ENCODE results near the gene SPOP.
A peak's percentile ranks its signal among the peaks of the same experiment; 100 is the strongest.
"Not testable (repeated sequence)": the region's sequence is repeated elsewhere in the genome, so short reads cannot be mapped to it uniquely, and the experiment has no call there.

The SPOP gene

GRCh38 chr17:49677933-49678847, at the start of gene SPOP:
Gene SPOP, minus strand, starts transcription at chr17:49678097. Its CDS starts 55,287 bp downstream, at chr17:49622810.
- peak; percentile 98 to 99 for DNase-seq (ENCODE audit: low read depth in 2 of 2)

- DNase-seq (ENCODE audit: low read depth in 2 of 2), result no peak
These were observed 49.5 kb upstream of the SPOP start for GRCh38 chr17:49727380-49727779.

DNA sequence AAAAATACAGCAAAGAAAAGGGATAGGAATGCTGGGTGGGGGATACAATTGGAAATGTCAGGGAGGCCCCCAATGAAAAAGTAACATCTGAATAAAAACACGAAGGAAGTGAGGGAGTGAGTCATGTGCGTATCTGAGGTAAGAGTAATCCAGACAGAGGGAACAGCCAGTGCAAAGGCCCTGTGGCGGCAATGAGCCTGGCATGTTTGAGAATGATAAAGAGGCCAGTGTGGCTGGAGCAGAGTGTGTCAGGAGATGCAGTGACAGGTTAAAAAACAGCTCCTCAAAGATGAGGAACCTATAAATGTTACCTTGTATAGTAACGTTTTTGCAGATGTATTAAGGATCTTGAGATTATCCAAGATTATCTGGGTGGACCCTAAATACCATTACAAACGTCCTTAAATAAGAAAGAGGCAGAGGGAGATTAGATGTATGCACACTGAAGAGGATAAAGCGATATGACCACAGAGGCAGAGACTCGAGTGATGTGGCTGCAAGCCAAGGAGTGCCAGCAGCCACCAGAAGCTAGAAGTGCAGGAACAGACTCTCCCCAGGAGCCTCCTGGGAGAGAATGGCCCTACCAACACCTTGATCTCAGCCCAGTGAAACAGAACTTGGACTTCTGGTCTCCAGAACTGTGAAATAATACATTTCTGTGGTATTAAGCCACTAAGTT, 47.7 kb upstream of the SPOP start:
- DNase-seq (ENCODE audit: low read depth in 2 of 2), result no peak

GRCh38 chr17:49724552-49724951, 46.7 kb upstream of the SPOP start:
- not testable (repeated sequence) for DNase-seq (ENCODE audit: low read depth in 2 of 2)

DNA sequence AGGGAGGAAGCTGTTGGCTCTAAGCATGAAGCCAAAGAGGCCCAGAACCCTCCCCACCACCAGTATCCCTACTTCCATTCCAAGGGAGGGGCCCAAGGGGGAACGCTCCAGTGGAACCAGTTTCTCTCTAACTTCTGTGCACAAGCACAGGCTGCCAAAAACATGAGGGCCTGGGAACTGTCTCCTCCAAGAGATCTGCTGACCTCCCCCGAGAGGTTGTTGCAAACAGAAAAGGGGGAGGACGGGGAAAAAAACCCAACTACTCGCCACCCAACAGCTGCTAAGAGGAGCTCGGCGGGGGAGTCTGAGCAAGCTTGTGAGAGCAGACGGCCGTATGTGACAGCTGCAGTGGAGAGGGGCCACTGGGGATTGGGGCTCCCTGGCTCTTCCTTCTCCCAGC, 45.5 kb upstream of the SPOP start:
- no peak for DNase-seq (ENCODE audit: low read depth in 2 of 2)

DNA sequence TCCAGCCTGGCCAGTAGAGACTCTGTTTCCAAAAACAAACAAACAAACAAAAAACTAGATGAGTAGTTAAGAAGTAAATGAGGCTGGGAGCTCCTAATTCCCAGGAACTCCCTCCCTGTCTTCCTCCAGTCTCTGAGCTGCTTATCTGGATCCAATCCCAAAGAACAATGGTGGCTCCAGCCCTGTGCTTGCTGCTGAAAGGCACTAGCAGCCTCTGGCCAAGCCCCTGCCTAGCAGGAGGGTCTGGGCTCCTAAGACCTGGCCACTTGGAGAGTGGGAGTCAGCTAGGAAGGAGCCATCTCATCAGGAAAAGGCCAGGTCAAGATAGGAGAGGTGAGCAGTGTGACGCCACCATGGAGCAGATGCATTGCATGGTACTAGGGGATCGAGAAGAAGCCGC, 44.2 kb upstream of the SPOP start:
- no peak for DNase-seq (ENCODE audit: low read depth in 2 of 2)

DNA sequence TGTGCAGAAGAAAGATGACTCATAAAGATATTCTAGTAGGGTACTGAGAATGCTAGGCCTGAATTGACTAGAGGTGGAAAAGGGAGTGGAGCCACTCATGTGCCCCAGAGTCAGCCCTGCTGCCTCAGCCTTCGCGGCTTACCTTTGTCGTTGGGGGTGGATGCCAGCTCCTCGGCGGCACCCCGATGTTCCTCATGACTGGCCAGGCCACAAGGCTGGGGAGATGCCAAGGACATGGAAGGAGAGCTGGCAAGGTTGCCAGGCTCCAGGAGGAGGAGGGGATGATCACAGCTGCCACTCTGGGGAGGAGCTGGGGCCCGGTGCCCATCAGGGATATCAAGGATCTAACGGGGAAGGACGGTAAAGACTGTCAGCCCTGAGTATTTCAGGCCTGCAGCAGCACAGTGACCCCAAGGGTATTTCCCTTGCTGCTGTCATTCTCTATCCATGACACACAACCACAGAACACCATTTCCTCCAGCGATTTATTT, 39.5 kb upstream of the SPOP start:
- DNase-seq (ENCODE audit: low read depth in 2 of 2), result no peak

- no peak for DNase-seq (ENCODE audit: low read depth in 2 of 2)
These were observed 38.9 kb upstream of the SPOP start for GRCh38 chr17:49716668-49717364.

- DNase-seq (ENCODE audit: low read depth in 2 of 2), result peak in 1 of 2 donors; percentile 43
These were observed 37.9 kb upstream of the SPOP start for GRCh38 chr17:49715717-49716279.

DNA sequence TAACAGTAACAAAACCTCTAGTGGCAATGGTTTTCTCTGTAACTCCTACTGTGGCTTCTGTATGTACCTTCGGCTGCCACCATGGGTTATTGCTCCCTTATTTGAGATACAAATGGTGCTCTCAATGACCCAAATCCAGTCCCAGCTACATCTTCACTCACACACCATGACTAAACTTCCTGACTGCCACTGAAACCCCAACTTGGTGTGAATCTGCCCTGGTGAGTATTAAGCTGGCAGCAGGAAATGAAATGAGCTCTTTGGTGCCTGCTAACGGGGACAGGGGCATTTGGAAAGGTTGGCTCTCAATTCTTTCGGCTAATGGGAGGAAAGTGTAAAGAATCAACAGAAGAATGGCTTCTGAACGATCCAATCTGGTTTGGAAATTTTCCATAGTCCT, 37.3 kb upstream of the SPOP start:
- DNase-seq (ENCODE audit: low read depth in 2 of 2), result no peak

DNA sequence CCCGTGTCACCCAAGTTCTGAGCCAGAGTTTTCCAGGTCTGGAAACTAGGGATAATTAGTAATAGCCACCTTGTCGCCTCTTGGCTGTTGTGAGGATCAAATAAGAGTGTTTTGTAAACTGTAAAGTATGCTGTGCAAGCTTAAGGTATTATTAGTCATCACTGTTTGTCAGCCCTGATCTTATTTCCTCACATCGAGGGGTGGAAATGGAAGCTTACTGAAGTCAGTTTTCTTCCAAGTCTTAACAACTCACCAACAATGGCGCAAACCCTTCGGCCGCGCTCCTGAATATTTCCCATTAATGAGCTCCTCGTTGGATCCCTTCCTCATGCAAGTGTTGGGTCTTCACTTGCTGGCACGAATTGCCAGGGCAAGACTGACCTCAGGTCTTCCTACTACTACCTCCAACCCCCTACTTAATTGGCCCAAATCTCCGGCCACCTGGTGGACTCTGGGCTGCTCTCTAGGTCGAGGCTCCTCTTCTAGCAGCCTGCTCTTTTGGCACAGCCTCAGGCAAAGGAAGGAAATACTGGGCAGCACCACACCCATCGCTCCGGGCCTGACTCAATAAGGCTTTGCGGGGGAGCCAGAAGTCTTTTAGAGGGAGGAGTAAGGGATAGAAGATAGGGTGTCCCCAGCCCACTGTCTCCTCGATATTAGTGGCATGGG, 30.8 kb upstream of the SPOP start:
- no peak for DNase-seq (ENCODE audit: low read depth in 2 of 2)

DNA sequence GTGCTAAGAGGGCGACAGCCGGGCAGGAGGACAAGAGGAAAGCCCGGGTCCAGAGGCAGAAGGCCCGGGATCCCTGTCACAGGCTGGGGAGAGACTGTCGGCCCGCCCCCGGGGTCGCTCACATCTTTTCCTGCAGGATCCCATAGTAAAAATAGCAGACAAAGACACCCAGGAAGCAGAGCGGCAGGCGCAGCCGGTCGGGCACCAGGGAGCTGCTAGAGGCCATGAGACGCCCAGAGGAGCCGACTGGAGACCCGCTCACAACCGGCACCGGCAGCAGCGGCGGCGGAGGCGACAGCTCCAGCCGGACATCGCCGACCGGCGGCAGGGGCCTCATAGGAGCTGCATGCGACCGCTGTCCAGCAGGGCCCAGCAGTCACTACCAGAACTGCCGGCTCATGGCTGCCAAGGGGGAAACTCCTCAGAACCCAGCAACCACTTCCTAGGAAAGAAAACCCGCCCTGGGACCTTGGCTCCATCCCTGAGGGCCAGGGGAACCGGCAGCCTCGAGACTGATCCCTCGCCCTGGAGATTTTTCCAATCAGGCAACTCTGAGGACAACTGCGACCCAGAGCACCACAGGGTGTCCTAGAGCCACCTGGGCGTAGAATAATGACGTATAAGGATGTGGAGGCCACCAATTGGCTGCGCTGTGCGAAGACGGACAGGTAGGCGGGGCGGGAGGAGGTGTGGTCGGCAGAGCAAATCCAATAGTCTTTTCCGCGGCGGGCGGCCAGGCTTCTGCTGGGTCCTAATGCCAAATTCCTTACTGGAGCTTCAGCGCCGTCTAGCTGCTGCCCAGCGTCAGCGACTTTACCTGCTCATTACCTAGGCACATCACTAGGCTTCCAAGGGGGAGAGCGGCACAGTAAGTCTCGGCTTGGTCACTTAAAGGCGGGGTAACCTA, 30.0 kb upstream of the SPOP start, which contains the start of gene SLC35B1:
Gene SLC35B1, minus strand, starts transcription at position 357 of the 907 bp plus-strand sequence. Its CDS starts 131 bp downstream, at position 226.
- peak; percentile 95 to 98 for DNase-seq (ENCODE audit: low read depth in 2 of 2)

- no peak for DNase-seq (ENCODE audit: low read depth in 2 of 2)
These were observed 29.3 kb upstream of the SPOP start for GRCh38 chr17:49707246-49707607.

- DNase-seq (ENCODE audit: low read depth in 2 of 2), result no peak
These were observed 27.4 kb upstream of the SPOP start for GRCh38 chr17:49705254-49705653.

GRCh38 chr17:49703557-49704277, 25.8 kb upstream of the SPOP start:
- no peak for DNase-seq (ENCODE audit: low read depth in 2 of 2)

GRCh38 chr17:49700960-49701359, 23.1 kb upstream of the SPOP start:
- DNase-seq (ENCODE audit: low read depth in 2 of 2), result no peak

DNA sequence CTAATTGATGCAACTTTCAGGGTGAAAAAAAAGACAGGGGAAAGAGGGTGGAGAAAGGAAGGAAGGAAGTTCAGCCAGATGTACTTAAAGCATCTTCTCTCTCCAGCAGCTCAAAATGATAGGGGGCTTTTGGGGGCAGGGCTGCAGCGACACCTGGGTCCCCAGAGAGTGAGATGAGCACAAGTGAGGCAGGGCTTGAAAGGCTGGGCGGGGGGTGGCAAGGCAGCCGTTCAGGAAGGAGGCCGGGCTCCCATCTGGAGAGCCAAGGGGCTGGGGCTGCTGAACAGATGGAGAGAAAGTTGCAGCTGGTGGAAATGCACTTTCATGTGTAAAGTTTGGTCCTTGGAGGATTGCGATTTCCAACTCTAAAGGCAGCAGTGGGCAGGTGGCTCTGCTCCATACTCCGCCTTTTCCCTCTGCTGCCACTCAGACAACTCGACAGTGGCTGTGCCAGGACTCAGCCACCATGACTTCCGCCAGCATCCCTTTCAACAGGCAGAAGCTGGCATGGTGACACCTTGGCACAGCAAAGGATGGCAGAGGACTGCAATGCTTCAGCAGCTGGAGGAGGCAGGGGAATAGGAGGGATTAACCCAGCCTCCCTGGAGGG, 22.2 kb upstream of the SPOP start:
- DNase-seq (ENCODE audit: low read depth in 2 of 2), result no peak

DNA sequence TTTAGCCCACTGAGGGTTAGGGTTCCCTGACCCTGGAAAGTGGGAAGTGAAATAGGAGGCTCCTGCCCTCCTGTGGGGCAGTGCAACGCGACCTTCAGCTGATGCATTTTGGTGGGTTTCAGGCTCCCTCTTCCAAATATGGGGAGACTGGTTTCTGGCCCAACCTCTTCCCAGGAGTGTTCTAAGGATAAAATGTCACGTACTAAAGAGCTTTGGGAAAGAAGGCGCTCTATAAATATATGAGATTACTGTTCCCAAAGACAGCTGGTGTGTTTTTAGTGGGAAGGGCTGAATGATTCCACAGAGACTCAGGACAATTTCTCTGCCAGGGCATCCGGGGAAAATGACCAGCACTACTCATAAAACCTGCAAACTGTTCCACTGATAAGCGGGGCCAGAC, 20.1 kb upstream of the SPOP start:
- DNase-seq (ENCODE audit: low read depth in 2 of 2), result no peak

DNA sequence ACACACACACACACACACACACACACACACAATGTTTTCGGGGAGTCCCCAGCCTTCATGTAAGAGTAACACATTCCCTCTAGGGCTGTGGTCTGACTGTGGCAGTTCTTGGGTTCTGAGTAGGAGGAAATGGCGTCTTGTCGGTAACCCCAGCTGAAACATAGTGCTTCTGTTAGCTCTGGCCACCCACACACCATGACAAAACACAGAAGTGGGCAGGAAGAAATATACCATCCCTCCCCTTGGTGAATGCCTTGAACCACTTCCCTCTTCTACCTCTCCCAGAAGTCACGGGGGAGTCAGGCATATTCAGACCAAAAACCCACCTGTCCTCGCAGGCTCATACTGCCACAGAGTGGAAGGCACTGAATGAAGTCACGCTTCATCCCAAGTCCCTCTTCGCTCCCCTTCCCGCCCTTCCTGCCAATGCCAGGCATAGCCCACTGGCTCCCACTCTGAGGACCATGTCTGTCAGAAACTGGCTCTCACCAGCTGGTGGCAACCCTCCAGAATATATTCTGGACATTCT, 18.4 kb upstream of the SPOP start:
- peak; percentile 52 to 78 for DNase-seq (ENCODE audit: low read depth in 2 of 2)
